Measurements from ENCODE around the gene KREMEN1. TPM values are rescaled to one million over a fixed set of nuclear protein-coding genes. Genes with fewer than 3 reads are reported as not detected.

The KREMEN1 gene
- total RNA-seq, 1 experiment from 2014 or later, result 5.8 TPM

GRCh38 chr22:29049655-29050263 is 23.1 kb upstream of the KREMEN1 start:
- DNase-seq (ENCODE audit: low spot score), result no peak
- TF ChIP-seq JUN (CRISPR knock-in tag; IDR thresholded peaks at IDR 0.05) (no peak), FOXP1 (CRISPR knock-in tag; IDR thresholded peaks at IDR 0.05; ENCODE audit: borderline replicate concordance) (0 out of 2 replicates have a peak, but pooled peaks have one; percentile 45)
- no peak overlapping the region for H3K4me3 Mint-ChIP-seq
- ChIA-PET CTCF (interaction anchor here (1.1 to 2.9 kb wide), 2 partner anchors 9 to 104 kb away, joined by 4 to 11 read pairs; no protein-coding TSS in a partner anchor), POLR2A (no interaction called here)
- H3K4me1 Mint-ChIP-seq, result peaks cover 20% of the 10 kb centered on the region
- H3K27me3 Mint-ChIP-seq (ENCODE audit: low read depth), result no peaks in the 10 kb centered on the region
- H3K9me3 Mint-ChIP-seq, result no peaks in the 10 kb centered on the region
- no peak for ATAC-seq
- H3K36me3 Mint-ChIP-seq, result peaks cover 33% of the 10 kb centered on the region
- peak overlapping the region; percentile 90 for H3K27ac Mint-ChIP-seq

GRCh38 chr22:29050457-29050856 is 22.4 kb upstream of the KREMEN1 start:
- Mint-ChIP-seq H3K27me3 (ENCODE audit: low read depth) (no peaks in the 10 kb centered on the region), H3K4me3 (no peak overlapping the region), H3K9me3 (no peaks in the 10 kb centered on the region), H3K4me1 (peaks cover 27% of the 10 kb centered on the region), H3K36me3 (peaks cover 32% of the 10 kb centered on the region), H3K27ac (no peak overlapping the region)
- no peak for TF ChIP-seq NFATC4 (CRISPR knock-in tag; IDR thresholded peaks at IDR 0.05)
- no peak for TF ChIP-seq TEAD4 (CRISPR knock-in tag; IDR thresholded peaks at IDR 0.05)
- no peak for TF ChIP-seq PRRX2 (CRISPR knock-in tag; IDR thresholded peaks at IDR 0.05)
- no peak for TF ChIP-seq NR3C1 (CRISPR knock-in tag; conservative IDR thresholded peaks at IDR 0.05; ENCODE audit: low read depth)
- no peak for TF ChIP-seq ZNF671 (CRISPR knock-in tag; IDR thresholded peaks at IDR 0.05)
- no peak for TF ChIP-seq JUN (CRISPR knock-in tag; IDR thresholded peaks at IDR 0.05)
- TF ChIP-seq ATF6 (CRISPR knock-in tag; IDR thresholded peaks at IDR 0.05), result no peak
- no peak for TF ChIP-seq KAT7 (CRISPR knock-in tag; IDR thresholded peaks at IDR 0.05; ENCODE audit: borderline replicate concordance)
- no peak for TF ChIP-seq ZNF121 (CRISPR knock-in tag; IDR thresholded peaks at IDR 0.05)
- no peak for TF ChIP-seq SMAD4 (CRISPR knock-in tag; IDR thresholded peaks at IDR 0.05)
- no peak for TF ChIP-seq CREB1 (CRISPR knock-in tag; IDR thresholded peaks at IDR 0.05)
- TF ChIP-seq TEAD1 (CRISPR knock-in tag; IDR thresholded peaks at IDR 0.05), result no peak
- no peak for TF ChIP-seq ELF4 (CRISPR knock-in tag; IDR thresholded peaks at IDR 0.05; ENCODE audit: low read depth)
- TF ChIP-seq ZNF138 (CRISPR knock-in tag; conservative IDR thresholded peaks at IDR 0.05), result no peak
- TF ChIP-seq ZBTB43 (CRISPR knock-in tag; IDR thresholded peaks at IDR 0.05), result no peak
- TF ChIP-seq, protein P1, sequence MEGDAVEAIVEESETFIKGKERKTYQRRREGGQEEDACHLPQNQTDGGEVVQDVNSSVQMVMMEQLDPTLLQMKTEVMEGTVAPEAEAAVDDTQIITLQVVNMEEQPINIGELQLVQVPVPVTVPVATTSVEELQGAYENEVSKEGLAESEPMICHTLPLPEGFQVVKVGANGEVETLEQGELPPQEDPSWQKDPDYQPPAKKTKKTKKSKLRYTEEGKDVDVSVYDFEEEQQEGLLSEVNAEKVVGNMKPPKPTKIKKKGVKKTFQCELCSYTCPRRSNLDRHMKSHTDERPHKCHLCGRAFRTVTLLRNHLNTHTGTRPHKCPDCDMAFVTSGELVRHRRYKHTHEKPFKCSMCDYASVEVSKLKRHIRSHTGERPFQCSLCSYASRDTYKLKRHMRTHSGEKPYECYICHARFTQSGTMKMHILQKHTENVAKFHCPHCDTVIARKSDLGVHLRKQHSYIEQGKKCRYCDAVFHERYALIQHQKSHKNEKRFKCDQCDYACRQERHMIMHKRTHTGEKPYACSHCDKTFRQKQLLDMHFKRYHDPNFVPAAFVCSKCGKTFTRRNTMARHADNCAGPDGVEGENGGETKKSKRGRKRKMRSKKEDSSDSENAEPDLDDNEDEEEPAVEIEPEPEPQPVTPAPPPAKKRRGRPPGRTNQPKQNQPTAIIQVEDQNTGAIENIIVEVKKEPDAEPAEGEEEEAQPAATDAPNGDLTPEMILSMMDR (IDR thresholded peaks at IDR 0.05), result no peak
- TF ChIP-seq, protein P2, sequence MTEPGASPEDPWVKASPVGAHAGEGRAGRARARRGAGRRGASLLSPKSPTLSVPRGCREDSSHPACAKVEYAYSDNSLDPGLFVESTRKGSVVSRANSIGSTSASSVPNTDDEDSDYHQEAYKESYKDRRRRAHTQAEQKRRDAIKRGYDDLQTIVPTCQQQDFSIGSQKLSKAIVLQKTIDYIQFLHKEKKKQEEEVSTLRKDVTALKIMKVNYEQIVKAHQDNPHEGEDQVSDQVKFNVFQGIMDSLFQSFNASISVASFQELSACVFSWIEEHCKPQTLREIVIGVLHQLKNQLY (CRISPR knock-in tag; IDR thresholded peaks at IDR 0.05), result no peak
- TF ChIP-seq CDX4 (CRISPR knock-in tag; IDR thresholded peaks at IDR 0.05; ENCODE audit: borderline replicate concordance), result no peak
- no peak for TF ChIP-seq TP53 (CRISPR knock-in tag; IDR thresholded peaks at IDR 0.05)
- CTCF ChIA-PET, result interaction anchor here (1.1 to 2.9 kb wide), 2 partner anchors 10 to 104 kb away, joined by 4 to 11 read pairs; no protein-coding TSS in a partner anchor
- ATAC-seq (no peak), DNase-seq (ENCODE audit: low spot score) (no peak)
- POLR2A ChIA-PET, result no interaction called here

Data from WTC11 (cell line).